ENCODE data around the gene RAD51AP1. TPM values are rescaled to one million over a fixed set of nuclear protein-coding genes. Genes with fewer than 3 reads are reported as not detected.

Gene RAD51AP1
- total and polyA plus RNA-seq, 2 donors (not counting 3 experiments of a cell fraction or from before 2014, with no cell fraction given), result 9.0 to 23.1 TPM

DNA sequence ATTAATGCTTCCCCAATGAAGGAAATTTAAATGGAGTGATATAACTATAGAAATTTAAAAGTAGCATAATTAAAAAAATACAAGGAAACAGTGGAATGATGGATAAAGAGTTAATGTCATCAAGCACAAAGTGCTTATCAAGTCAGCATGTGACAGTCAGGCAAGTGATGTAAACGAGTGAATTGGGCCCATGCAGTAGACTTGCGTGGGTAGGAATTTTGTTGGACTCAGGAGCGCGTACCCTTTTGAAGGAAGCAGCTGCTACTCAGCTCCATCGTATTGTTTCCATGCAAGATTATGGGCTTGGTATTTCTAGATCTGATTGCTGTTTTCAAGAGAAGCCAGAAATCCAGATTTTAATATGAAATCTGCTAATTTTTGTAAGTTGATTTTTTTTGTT is 18.9 kb downstream of the RAD51AP1 start:
- H3K9ac ChIP-seq (replicated peaks; ENCODE audit: extremely low read depth, insufficient read depth, low read length), result no peak overlapping the region
- no peak overlapping the region for H2AFZ ChIP-seq (ENCODE audit: low read depth, low read length)
- POLR2A ChIA-PET, result no interaction called here
- dilution Hi-C loops (cut with MboI; ENCODE audit: extremely low pct_ligation_motif_present, low sequenced_read_pairs) (no loop called here), intact Hi-C loops (cut with micrococcal nuclease) (no loop called here)
- H3K27ac ChIP-seq (ENCODE audit: insufficient read depth, low read depth, low read length), result no peak overlapping the region
- H3K4me2 ChIP-seq (ENCODE audit: insufficient read depth, low read length), result no peak overlapping the region
- no peaks in the 10 kb centered on the region for H3K9me3 ChIP-seq (replicated peaks; ENCODE audit: control insufficient read depth, insufficient read depth, low read length)
- H3K36me3 ChIP-seq (ENCODE audit: control insufficient read depth in 2 of 2, extremely low read depth in 1 of 2, insufficient read depth in 2 of 2, low read length in 2 of 2), result peaks cover 0 to 2% of the 10 kb centered on the region in 2 experiments
- peaks cover 3% of the 10 kb centered on the region for H3K4me1 ChIP-seq (ENCODE audit: control insufficient read depth, extremely low read depth, insufficient read depth, low read length)
- no peaks in the 10 kb centered on the region for H3K27me3 ChIP-seq (ENCODE audit: control insufficient read depth in 2 of 2, insufficient read depth in 2 of 2, low read length in 2 of 2)
- no peaks in the 10 kb centered on the region for H3K79me2 ChIP-seq (ENCODE audit: control insufficient read depth, insufficient read depth, low read length)
- no peak overlapping the region for H3K4me3 ChIP-seq (replicated peaks in 1 of 3; ENCODE audit: insufficient read depth in 1 of 3, low read depth in 1 of 3, low read length in 3 of 3)
- TF ChIP-seq MYC (IDR thresholded peaks at IDR 0.05; ENCODE audit: low read depth, low read length), result no peak
- TF ChIP-seq EZH2 (IDR thresholded peaks at IDR 0.05; ENCODE audit: borderline replicate concordance, low read depth, low read length, severe bottlenecking), result no peak
- TF ChIP-seq GATA2 (IDR thresholded peaks at IDR 0.05; ENCODE audit: insufficient read depth, insufficient read length, low read depth, low read length), result no peak
- TF ChIP-seq, protein P1, sequence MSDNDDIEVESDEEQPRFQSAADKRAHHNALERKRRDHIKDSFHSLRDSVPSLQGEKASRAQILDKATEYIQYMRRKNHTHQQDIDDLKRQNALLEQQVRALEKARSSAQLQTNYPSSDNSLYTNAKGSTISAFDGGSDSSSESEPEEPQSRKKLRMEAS (IDR thresholded peaks at IDR 0.05; ENCODE audit: insufficient read depth, insufficient read length), result no peak
- TF ChIP-seq, protein P2, sequence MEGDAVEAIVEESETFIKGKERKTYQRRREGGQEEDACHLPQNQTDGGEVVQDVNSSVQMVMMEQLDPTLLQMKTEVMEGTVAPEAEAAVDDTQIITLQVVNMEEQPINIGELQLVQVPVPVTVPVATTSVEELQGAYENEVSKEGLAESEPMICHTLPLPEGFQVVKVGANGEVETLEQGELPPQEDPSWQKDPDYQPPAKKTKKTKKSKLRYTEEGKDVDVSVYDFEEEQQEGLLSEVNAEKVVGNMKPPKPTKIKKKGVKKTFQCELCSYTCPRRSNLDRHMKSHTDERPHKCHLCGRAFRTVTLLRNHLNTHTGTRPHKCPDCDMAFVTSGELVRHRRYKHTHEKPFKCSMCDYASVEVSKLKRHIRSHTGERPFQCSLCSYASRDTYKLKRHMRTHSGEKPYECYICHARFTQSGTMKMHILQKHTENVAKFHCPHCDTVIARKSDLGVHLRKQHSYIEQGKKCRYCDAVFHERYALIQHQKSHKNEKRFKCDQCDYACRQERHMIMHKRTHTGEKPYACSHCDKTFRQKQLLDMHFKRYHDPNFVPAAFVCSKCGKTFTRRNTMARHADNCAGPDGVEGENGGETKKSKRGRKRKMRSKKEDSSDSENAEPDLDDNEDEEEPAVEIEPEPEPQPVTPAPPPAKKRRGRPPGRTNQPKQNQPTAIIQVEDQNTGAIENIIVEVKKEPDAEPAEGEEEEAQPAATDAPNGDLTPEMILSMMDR (IDR thresholded peaks at IDR 0.05; ENCODE audit: extremely low read depth in 1 of 2, insufficient read depth in 1 of 2, low read depth in 1 of 2, low read length in 2 of 2), result no peak
- no peak for TF ChIP-seq JUN (IDR thresholded peaks at IDR 0.05; ENCODE audit: borderline replicate concordance, insufficient read depth, insufficient read length, low read depth)
- no peak for TF ChIP-seq POLR2AphosphoS5 (IDR thresholded peaks at IDR 0.05; ENCODE audit: insufficient read depth, low read depth, low read length)
- no peak for TF ChIP-seq POLR2A (IDR thresholded peaks at IDR 0.05; ENCODE audit: low read depth, low read length)
- no peak for TF ChIP-seq FOS (IDR thresholded peaks at IDR 0.05; ENCODE audit: borderline replicate concordance, insufficient read depth, low read length)
- no peak for DNase-seq (ENCODE audit: low read depth, low spot score)
- CTCF ChIA-PET, result no interaction called here
- H3K9me1 ChIP-seq (replicated peaks; ENCODE audit: control insufficient read depth, extremely low read depth, insufficient read depth, low read length), result no peaks in the 10 kb centered on the region
- FAIRE-seq, result no peak
- H4K20me1 ChIP-seq (replicated peaks; ENCODE audit: control insufficient read depth, extremely low read depth, insufficient read depth, low read length), result no peaks in the 10 kb centered on the region
- BruUV-seq (replicated peaks), result no TSS peak

Measured in endothelial cell of umbilical vein (primary cell).